Stomach smooth muscle (tissue), 2 donors: ENCODE measurements around the gene MAP2K5.

Experiments
- H3K27ac ChIP-seq: one replicate; pipeline ENCODE4 v1.7.0; 2013; ENCODE audit warnings: mild to moderate bottlenecking, low read length, inconsistent platforms
- H3K27me3 ChIP-seq, 2 donors: one replicate each; pipeline ENCODE4 v1.7.0; 2013; ENCODE audit warnings: low read length in 2 of 2; ENCODE audit not compliant: insufficient read depth in 2 of 2, control insufficient read depth in 1 of 2
- H3K36me3 ChIP-seq, 2 donors: one replicate each; pipeline ENCODE4 v1.7.0; 2013; ENCODE audit warnings: low read length in 2 of 2; ENCODE audit not compliant: control insufficient read depth in 2 of 2, insufficient read depth in 2 of 2
- H3K4me1 ChIP-seq: one replicate; pipeline ENCODE4 v1.7.0; 2013; ENCODE audit warnings: low read length; ENCODE audit not compliant: control insufficient read depth, insufficient read depth
- H3K4me3 ChIP-seq, 2 donors: one replicate each; pipeline ENCODE4 v1.7.0; 2013; ENCODE audit warnings: low read length in 2 of 2
- H3K9ac ChIP-seq, 2 donors: one replicate each; pipeline ENCODE4 v1.7.0; 2013; ENCODE audit warnings: low read length in 2 of 2, mild to moderate bottlenecking in 1 of 2
- H3K9me3 ChIP-seq, 2 donors: one replicate each; pipeline ENCODE4 v1.7.0; 2013; ENCODE audit warnings: low read length in 2 of 2; ENCODE audit not compliant: control insufficient read depth in 2 of 2
- donor health status: healthy.
- donor health status: Pancreatic carcinoma.

MAP2K5 gene

GRCh38 chr15:67755264-67755663 lies 212.8 kb downstream of the MAP2K5 start:
- Histone ChIP-seq H3K9me3 (no peaks in the 10 kb centered on the region), H3K4me3 (no peak overlapping the region), H3K4me1 (no peaks in the 10 kb centered on the region), H3K9ac (no peak overlapping the region), H3K27ac (no peak overlapping the region), H3K36me3 (no peaks in the 10 kb centered on the region), H3K27me3 (no peaks in the 10 kb centered on the region)

- Histone ChIP-seq H3K36me3 (no peaks in the 10 kb centered on the region), H3K9ac (no peak overlapping the region), H3K4me1 (peaks cover 2% of the 10 kb centered on the region), H3K27ac (no peak overlapping the region), H3K4me3 (no peak overlapping the region), H3K9me3 (no peaks in the 10 kb centered on the region), H3K27me3 (no peaks in the 10 kb centered on the region)
Measured at GRCh38 chr15:67755936-67756335, 213.4 kb downstream of the MAP2K5 start.

- H3K4me3 ChIP-seq = no peak overlapping the region
- no peak overlapping the region for H3K9ac ChIP-seq
- H3K4me1 ChIP-seq = peaks cover 2% of the 10 kb centered on the region
- H3K9me3 ChIP-seq = no peaks in the 10 kb centered on the region
- H3K27ac ChIP-seq = no peak overlapping the region
- H3K27me3 ChIP-seq = no peaks in the 10 kb centered on the region
- H3K36me3 ChIP-seq = no peaks in the 10 kb centered on the region
Measured at GRCh38 chr15:67758619-67759300, 216.3 kb downstream of the MAP2K5 start.

- Histone ChIP-seq H3K4me3 (no peak overlapping the region), H3K9ac (no peak overlapping the region), H3K4me1 (peaks cover 2% of the 10 kb centered on the region), H3K9me3 (no peaks in the 10 kb centered on the region), H3K27me3 (no peaks in the 10 kb centered on the region), H3K36me3 (peaks cover 0 to 6% of the 10 kb centered on the region in 2 donors), H3K27ac (no peak overlapping the region)
Measured at GRCh38 chr15:67760901-67761300, 218.4 kb downstream of the MAP2K5 start.

- peaks cover 2% of the 10 kb centered on the region for H3K4me1 ChIP-seq
- no peak overlapping the region for H3K4me3 ChIP-seq
- H3K9me3 ChIP-seq = no peaks in the 10 kb centered on the region
- H3K9ac ChIP-seq = no peak overlapping the region
- H3K36me3 ChIP-seq = peaks cover 0 to 6% of the 10 kb centered on the region in 2 donors
- no peak overlapping the region for H3K27ac ChIP-seq
- no peaks in the 10 kb centered on the region for H3K27me3 ChIP-seq
Measured at GRCh38 chr15:67761343-67761742, 218.8 kb downstream of the MAP2K5 start.

- Histone ChIP-seq H3K36me3 (peaks cover 0 to 6% of the 10 kb centered on the region in 2 donors), H3K4me3 (no peak overlapping the region), H3K9me3 (no peaks in the 10 kb centered on the region), H3K9ac (no peak overlapping the region), H3K4me1 (peaks cover 2% of the 10 kb centered on the region), H3K27me3 (no peaks in the 10 kb centered on the region), H3K27ac (no peak overlapping the region)
Measured at GRCh38 chr15:67762610-67763368, 220.3 kb downstream of the MAP2K5 start.

GRCh38 chr15:67765701-67766100 lies 223.2 kb downstream of the MAP2K5 start:
- Histone ChIP-seq H3K4me3 (no peak overlapping the region), H3K4me1 (peaks cover 2% of the 10 kb centered on the region), H3K36me3 (peaks cover 0 to 6% of the 10 kb centered on the region in 2 donors), H3K27ac (no peak overlapping the region), H3K9ac (no peak overlapping the region), H3K9me3 (no peaks in the 10 kb centered on the region), H3K27me3 (no peaks in the 10 kb centered on the region)

- H3K36me3 ChIP-seq = peaks cover 0 to 6% of the 10 kb centered on the region in 2 donors
- H3K4me3 ChIP-seq = no peak overlapping the region
- H3K9ac ChIP-seq = no peak overlapping the region
- H3K4me1 ChIP-seq = no peaks in the 10 kb centered on the region
- no peaks in the 10 kb centered on the region for H3K9me3 ChIP-seq
- no peak overlapping the region for H3K27ac ChIP-seq
- H3K27me3 ChIP-seq = no peaks in the 10 kb centered on the region
Measured at GRCh38 chr15:67766968-67767367, 224.5 kb downstream of the MAP2K5 start.

- Histone ChIP-seq H3K9ac (no peak overlapping the region), H3K4me1 (no peaks in the 10 kb centered on the region), H3K9me3 (no peaks in the 10 kb centered on the region), H3K27me3 (no peaks in the 10 kb centered on the region), H3K4me3 (no peak overlapping the region), H3K27ac (no peak overlapping the region), H3K36me3 (peaks cover 0 to 6% of the 10 kb centered on the region in 2 donors)
Measured at GRCh38 chr15:67768313-67768977, 225.9 kb downstream of the MAP2K5 start.

GRCh38 chr15:67769497-67770357 lies 227.2 kb downstream of the MAP2K5 start:
- no peaks in the 10 kb centered on the region for H3K4me1 ChIP-seq
- no peak overlapping the region for H3K9ac ChIP-seq
- H3K4me3 ChIP-seq = no peak overlapping the region
- H3K9me3 ChIP-seq = no peaks in the 10 kb centered on the region
- H3K36me3 ChIP-seq = no peaks in the 10 kb centered on the region
- no peak overlapping the region for H3K27ac ChIP-seq
- H3K27me3 ChIP-seq = no peaks in the 10 kb centered on the region
